ENCODE measurements around the gene FMNL2.

FMNL2 gene

GRCh38 chr2:152509772-152510491 lies 175.0 kb downstream of the FMNL2 start:
- Histone ChIP-seq H3K27ac (no peak overlapping the region), H3K4me3 (ENCODE audit: low read depth, low read length) (no peak overlapping the region), H3K36me3 (replicated peaks) (no peaks in the 10 kb centered on the region), H3K27me3 (replicated peaks) (no peaks in the 10 kb centered on the region)
- no peak for TF ChIP-seq CTCF (IDR thresholded peaks at IDR 0.05; ENCODE audit: low read depth, low read length, missing control alignments)
- DNase-seq: no peak
- in situ Hi-C loops (cut with HindIII; ENCODE audit: low pct_ligation_motif_present, low sequenced_read_pairs): no loop called here

DNA sequence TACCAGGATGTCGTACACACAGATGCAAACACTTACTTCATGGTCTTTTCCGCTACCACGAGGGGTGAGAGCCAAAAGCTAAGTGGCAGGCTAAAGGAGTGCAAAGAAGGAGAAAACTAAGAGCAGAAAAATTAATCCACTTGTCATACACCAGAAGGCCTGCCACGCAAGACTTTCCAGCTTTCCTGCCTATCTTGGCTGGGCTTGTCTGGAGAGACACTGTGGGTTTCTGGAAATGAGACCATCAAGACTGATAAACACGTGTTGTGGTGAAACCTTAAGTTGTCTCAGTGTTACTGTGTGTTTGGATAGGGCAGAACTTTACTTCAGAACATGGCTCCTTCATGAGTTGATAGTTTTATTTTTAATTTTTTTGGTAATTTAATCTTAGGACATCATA lies 175.6 kb downstream of the FMNL2 start:
- DNase-seq: no peak
- no peak overlapping the region for H3K4me3 ChIP-seq (ENCODE audit: low read depth, low read length)
- H3K27ac ChIP-seq: no peak overlapping the region
- no peaks in the 10 kb centered on the region for H3K27me3 ChIP-seq (replicated peaks)
- in situ Hi-C loops (cut with HindIII; ENCODE audit: low pct_ligation_motif_present, low sequenced_read_pairs): no loop called here
- no peaks in the 10 kb centered on the region for H3K36me3 ChIP-seq (replicated peaks)
- TF ChIP-seq CTCF (IDR thresholded peaks at IDR 0.05; ENCODE audit: low read depth, low read length, missing control alignments): no peak

DNA sequence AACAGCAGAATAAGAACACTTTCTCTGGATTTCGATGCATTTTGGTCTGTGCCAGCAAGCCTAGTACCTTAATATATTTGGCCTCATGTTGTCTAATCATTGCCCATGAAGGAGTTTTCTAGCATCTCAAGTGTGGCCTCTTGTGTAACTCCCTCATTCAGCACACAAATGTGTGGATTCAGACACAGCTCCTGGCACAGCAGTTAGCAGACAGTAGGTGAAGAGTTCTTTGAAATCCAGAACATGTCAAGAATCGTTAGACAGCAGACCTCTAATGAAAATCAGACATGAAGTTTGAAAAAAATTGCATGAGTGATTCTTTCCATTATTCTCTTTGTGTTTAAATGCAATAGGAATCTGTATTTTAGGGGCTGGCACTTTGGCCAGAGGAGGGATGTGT lies 177.0 kb downstream of the FMNL2 start:
- in situ Hi-C loops (cut with HindIII; ENCODE audit: low pct_ligation_motif_present, low sequenced_read_pairs): no loop called here
- H3K27ac ChIP-seq: no peak overlapping the region
- no peak for TF ChIP-seq CTCF (IDR thresholded peaks at IDR 0.05; ENCODE audit: low read depth, low read length, missing control alignments)
- no peaks in the 10 kb centered on the region for H3K36me3 ChIP-seq (replicated peaks)
- H3K27me3 ChIP-seq (replicated peaks): no peaks in the 10 kb centered on the region
- no peak for DNase-seq
- no peak overlapping the region for H3K4me3 ChIP-seq (ENCODE audit: low read depth, low read length)

DNA sequence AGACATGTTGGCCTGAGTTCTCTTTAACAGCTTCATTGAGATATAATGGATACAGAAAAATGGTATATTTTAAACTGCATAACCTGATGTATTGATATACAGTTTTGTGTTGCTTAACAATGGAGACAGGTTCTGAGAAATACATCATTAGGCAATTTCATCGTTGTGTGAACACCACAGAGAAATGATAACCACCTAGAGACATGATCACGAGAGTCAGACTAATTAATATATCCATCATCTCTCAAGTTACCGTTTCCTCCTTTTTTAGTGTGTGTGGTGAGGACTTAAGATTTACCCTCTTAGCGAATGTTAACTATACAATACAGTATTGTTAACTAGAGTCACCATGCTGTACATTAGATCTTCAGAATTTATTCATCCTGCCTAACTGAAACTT lies 178.1 kb downstream of the FMNL2 start:
- no peaks in the 10 kb centered on the region for H3K36me3 ChIP-seq (replicated peaks)
- no peak overlapping the region for H3K4me3 ChIP-seq (ENCODE audit: low read depth, low read length)
- DNase-seq: no peak
- H3K27ac ChIP-seq: peak overlapping the region; percentile 34
- TF ChIP-seq CTCF (IDR thresholded peaks at IDR 0.05; ENCODE audit: low read depth, low read length, missing control alignments): no peak
- H3K27me3 ChIP-seq (replicated peaks): no peaks in the 10 kb centered on the region
- in situ Hi-C loops (cut with HindIII; ENCODE audit: low pct_ligation_motif_present, low sequenced_read_pairs): no loop called here

DNA sequence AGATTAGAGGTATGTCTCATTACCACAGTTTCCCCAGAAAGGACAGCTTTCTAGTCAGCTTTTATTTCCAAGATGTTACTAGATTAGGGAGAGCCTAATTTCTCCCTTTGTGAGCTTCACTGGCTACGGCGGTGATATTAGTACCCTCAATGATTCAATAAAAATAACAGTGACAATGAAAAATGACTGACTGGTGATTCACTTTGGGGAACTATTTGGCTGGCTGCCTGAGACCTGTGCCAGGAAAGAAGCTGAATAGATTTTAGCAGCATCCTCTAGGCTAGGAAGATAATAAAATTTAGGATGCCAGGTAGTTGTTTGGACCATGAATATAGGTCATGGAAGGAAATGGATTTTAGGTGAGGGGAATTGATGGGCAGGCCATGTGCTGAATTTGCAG lies 178.7 kb downstream of the FMNL2 start:
- Histone ChIP-seq H3K27me3 (replicated peaks) (no peaks in the 10 kb centered on the region), H3K4me3 (ENCODE audit: low read depth, low read length) (no peak overlapping the region), H3K27ac (peak overlapping the region; percentile 34), H3K36me3 (replicated peaks) (no peaks in the 10 kb centered on the region)
- in situ Hi-C loops (cut with HindIII; ENCODE audit: low pct_ligation_motif_present, low sequenced_read_pairs): no loop called here
- no peak for TF ChIP-seq CTCF (IDR thresholded peaks at IDR 0.05; ENCODE audit: low read depth, low read length, missing control alignments)
- peak; percentile 82 for DNase-seq

DNA sequence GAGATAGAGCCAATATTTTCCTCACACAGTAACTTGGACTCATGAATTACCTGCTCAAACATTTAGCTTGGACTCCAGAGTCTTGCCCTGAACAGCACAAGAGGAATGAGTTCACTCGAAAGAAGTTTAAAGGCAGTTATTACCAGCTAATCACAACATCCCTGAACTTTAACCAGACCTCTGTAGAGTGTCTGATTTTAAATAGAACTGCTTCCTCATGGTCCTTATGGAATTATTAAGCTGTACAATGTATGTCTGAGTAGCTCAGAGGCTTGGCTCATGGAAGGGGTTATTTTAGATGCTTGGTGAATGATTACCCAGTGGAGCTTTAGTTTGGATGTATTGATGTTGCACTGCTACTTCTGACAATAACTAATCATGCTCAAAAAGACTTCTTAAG lies 183.1 kb downstream of the FMNL2 start:
- Histone ChIP-seq H3K4me3 (ENCODE audit: low read depth, low read length) (no peak overlapping the region), H3K27ac (no peak overlapping the region), H3K36me3 (replicated peaks) (no peaks in the 10 kb centered on the region), H3K27me3 (replicated peaks) (no peaks in the 10 kb centered on the region)
- DNase-seq: no peak
- no peak for TF ChIP-seq CTCF (IDR thresholded peaks at IDR 0.05; ENCODE audit: low read depth, low read length, missing control alignments)
- in situ Hi-C loops (cut with HindIII; ENCODE audit: low pct_ligation_motif_present, low sequenced_read_pairs): no loop called here

Data from brain microvascular endothelial cell (primary cell).